Measurements from ENCODE around the gene TTC21A.

GRCh38 chr3:39132096-39133092, 24.9 kb downstream of the TTC21A start:
- TF ChIP-seq HOXD13 (CRISPR knock-in tag; IDR thresholded peaks at IDR 0.05; ENCODE audit: borderline replicate concordance) (no peak), ZEB2 (tag by site-specific recombination; IDR thresholded peaks at IDR 0.05) (no peak), ZBTB8A (tag by site-specific recombination; IDR thresholded peaks at IDR 0.05) (no peak), ZBTB17 (tag by site-specific recombination; IDR thresholded peaks at IDR 0.05) (no peak), PBX3 (CRISPR knock-in tag; IDR thresholded peaks at IDR 0.05) (no peak), CTCF (tag by site-specific recombination; IDR thresholded peaks at IDR 0.05) (no peak), ZNF561 (tag by site-specific recombination; IDR thresholded peaks at IDR 0.05; ENCODE audit: borderline replicate concordance) (no peak), KLF16 (tag by site-specific recombination; IDR thresholded peaks at IDR 0.05) (no peak), ZNF132 (tag by site-specific recombination; IDR thresholded peaks at IDR 0.05; ENCODE audit: borderline replicate concordance) (no peak), SP7 (tag by site-specific recombination; IDR thresholded peaks at IDR 0.05) (no peak), ZNF580 (tag by site-specific recombination; IDR thresholded peaks at IDR 0.05) (no peak), ZNF211 (tag by site-specific recombination; IDR thresholded peaks at IDR 0.05; ENCODE audit: low read depth) (no peak)
- TF ChIP-seq, protein P1, sequence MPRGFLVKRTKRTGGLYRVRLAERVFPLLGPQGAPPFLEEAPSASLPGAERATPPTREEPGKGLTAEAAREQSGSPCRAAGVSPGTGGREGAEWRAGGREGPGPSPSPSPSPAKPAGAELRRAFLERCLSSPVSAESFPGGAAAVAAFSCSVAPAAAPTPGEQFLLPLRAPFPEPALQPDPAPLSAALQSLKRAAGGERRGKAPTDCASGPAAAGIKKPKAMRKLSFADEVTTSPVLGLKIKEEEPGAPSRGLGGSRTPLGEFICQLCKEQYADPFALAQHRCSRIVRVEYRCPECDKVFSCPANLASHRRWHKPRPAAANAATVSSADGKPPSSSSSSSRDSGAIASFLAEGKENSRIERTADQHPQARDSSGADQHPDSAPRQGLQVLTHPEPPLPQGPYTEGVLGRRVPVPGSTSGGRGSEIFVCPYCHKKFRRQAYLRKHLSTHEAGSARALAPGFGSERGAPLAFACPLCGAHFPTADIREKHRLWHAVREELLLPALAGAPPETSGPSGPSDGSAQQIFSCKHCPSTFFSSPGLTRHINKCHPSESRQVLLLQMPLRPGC (tag by site-specific recombination; IDR thresholded peaks at IDR 0.05), result no peak
